ENCODE measurements around the gene DENND1A.

DNA sequence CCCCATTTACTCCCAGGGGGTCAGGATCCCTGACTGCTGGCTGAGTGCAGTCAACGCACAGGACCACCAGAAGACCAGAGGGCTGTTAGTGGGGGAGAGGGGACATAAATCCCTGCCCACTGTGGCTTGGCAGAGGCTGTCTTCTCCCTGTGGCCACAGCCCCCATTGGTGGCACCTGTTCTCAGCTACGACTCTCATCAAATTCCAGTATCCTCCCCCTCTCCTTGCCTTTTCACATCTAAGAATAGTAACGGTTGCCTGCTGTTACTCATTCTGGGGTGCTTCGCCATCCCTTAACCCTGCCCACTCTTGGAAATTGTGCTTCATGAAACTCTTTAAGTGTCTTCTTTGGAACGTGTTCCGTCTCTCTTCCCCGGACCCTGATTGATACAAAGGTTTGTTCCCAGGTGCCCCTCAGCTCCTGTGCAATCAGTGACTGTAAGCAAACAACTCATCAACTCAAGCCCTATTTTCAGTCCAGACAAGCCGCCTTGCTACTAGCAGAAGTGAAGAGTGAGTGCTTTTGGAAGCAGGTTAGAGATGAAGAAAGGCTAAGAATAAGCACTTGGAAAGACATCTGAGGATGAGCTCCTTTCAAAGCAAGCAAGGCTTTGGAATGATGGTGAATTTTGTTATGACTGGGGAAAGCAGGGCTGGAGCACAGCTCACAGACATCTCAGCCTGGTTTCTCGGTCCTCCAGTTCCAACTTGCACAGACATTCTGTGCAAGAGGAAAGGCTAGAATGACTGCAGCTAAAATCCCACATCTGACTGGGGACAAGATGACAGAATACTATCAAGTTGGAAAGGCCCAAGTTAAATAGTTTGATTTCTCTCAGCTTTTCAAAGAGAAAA is 22.9 kb upstream of the DENND1A start:
- TF ChIP-seq, protein P1, sequence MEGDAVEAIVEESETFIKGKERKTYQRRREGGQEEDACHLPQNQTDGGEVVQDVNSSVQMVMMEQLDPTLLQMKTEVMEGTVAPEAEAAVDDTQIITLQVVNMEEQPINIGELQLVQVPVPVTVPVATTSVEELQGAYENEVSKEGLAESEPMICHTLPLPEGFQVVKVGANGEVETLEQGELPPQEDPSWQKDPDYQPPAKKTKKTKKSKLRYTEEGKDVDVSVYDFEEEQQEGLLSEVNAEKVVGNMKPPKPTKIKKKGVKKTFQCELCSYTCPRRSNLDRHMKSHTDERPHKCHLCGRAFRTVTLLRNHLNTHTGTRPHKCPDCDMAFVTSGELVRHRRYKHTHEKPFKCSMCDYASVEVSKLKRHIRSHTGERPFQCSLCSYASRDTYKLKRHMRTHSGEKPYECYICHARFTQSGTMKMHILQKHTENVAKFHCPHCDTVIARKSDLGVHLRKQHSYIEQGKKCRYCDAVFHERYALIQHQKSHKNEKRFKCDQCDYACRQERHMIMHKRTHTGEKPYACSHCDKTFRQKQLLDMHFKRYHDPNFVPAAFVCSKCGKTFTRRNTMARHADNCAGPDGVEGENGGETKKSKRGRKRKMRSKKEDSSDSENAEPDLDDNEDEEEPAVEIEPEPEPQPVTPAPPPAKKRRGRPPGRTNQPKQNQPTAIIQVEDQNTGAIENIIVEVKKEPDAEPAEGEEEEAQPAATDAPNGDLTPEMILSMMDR (IDR thresholded peaks at IDR 0.05; ENCODE audit: insufficient read depth, low read depth, low read length), result no peak
- no peak for TF ChIP-seq EZH2 (IDR thresholded peaks at IDR 0.05; ENCODE audit: insufficient read depth, low read length)

All from astrocyte (in vitro differentiated cells and primary cell).